BE2C (cell line): ENCODE results near the gene ACTL6B.

Source experiments
- DNase-seq: peaks from one replicate; pipeline ENCODE4 v3.0.0-alpha.2; 2020
- H3K27me3 ChIP-seq: fragments of 250-450 bp; sonication (Bioruptor Pico); 2 replicates; pipeline ENCODE4 v1.5.1; 2020; ENCODE audit warnings: mild to moderate bottlenecking
- H3K36me3 ChIP-seq: fragments of 250-450 bp; sonication (Bioruptor Pico); 2 replicates; pipeline ENCODE4 v1.5.1; 2020; ENCODE audit warnings: mild to moderate bottlenecking
- H3K4me1 ChIP-seq: fragments of 250-450 bp; sonication (Bioruptor Pico); 2 replicates; pipeline ENCODE4 v1.5.1; 2020
- H3K4me3 ChIP-seq: 2 replicates; pipeline ENCODE4 v1.5.1; 2011; ENCODE audit warnings: low read depth, low read length
- H3K9me3 ChIP-seq: fragments of 250-450 bp; sonication (Bioruptor Pico); 2 replicates; pipeline ENCODE4 v1.5.1; 2020
- CTCF ChIP-seq: IDR thresholded peaks from 2 replicates; pipeline ENCODE4 v1.5.1; 2012; ENCODE audit warnings: mild to moderate bottlenecking, low read depth, low read length

The ACTL6B gene

DNA sequence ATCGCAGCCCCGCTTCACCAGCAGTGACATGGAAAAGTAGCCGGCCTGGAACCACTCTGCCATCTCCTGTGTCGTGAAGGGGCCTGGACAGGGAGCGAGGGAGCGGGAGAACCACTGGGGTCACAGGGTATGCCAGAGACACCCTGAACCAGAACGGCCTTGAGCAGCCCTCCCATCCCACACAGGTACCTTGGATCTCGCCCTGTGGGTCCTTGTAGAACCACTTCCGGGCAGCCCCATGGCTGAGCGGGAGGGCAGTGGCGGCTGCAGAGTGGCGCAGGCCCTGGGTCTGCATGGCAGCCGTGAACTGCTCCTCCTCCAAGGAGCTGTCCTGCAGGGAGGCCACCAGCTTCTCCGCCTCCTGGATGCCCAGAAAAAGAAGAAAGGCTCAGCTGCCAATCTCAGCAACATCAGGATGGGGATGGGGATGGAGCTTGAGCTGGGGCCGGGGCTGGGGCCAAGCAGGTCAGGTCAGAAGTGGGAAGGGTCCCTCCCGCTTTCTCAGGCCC lies 28.3 kb upstream of the ACTL6B start:
- no peak for TF ChIP-seq CTCF
- H3K4me3 ChIP-seq = no peak overlapping the region
- peaks cover 15% of the 10 kb centered on the region for H3K4me1 ChIP-seq
- peaks cover 91% of the 10 kb centered on the region for H3K36me3 ChIP-seq
- DNase-seq = peak; percentile 14
- H3K9me3 ChIP-seq = no peaks in the 10 kb centered on the region
- no peaks in the 10 kb centered on the region for H3K27me3 ChIP-seq

- no peak overlapping the region for H3K4me3 ChIP-seq
- no peak for DNase-seq
- peaks cover 20% of the 10 kb centered on the region for H3K4me1 ChIP-seq
- no peak for TF ChIP-seq CTCF
- peaks cover 89% of the 10 kb centered on the region for H3K36me3 ChIP-seq
- H3K27me3 ChIP-seq = no peaks in the 10 kb centered on the region
- no peaks in the 10 kb centered on the region for H3K9me3 ChIP-seq
These were observed 27.6 kb upstream of the ACTL6B start for GRCh38 chr7:100683659-100684533.

GRCh38 chr7:100682991-100683658 lies 26.9 kb upstream of the ACTL6B start:
- H3K4me3 ChIP-seq = no peak overlapping the region
- peaks cover 88% of the 10 kb centered on the region for H3K36me3 ChIP-seq
- H3K4me1 ChIP-seq = peaks cover 27% of the 10 kb centered on the region
- peak; percentile 25 for DNase-seq
- no peak for TF ChIP-seq CTCF
- no peaks in the 10 kb centered on the region for H3K9me3 ChIP-seq
- H3K27me3 ChIP-seq = no peaks in the 10 kb centered on the region

DNA sequence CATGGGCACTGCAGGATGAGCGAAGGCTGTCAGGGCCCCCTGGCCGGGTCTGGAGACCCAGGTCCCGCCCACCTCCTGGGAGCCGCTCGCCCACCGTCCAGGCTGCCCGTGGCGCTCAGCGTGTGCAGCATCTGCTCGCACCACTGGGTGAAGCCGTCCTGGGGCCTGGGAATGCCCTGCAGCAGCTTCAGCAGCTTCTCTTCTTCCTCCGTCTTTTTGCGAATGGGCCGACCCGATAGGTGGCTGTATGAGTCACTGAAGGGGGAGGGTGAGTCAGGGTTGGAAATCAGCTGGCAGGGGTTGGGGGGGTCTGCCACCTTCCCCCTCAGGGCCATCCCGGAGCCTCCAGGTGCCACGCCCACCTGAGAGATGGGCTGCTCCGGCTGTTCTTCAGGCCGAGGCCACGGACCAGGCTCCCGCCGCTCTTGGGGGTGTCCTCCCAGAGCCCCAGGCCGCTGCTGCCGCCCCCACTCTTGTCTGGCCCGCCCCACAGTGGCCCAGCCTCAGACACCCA lies 26.0 kb upstream of the ACTL6B start:
- Histone ChIP-seq H3K4me1 (peaks cover 29% of the 10 kb centered on the region), H3K27me3 (no peaks in the 10 kb centered on the region), H3K36me3 (peaks cover 88% of the 10 kb centered on the region), H3K4me3 (no peak overlapping the region), H3K9me3 (no peaks in the 10 kb centered on the region)
- TF ChIP-seq CTCF = no peak
- no peak for DNase-seq

DNA sequence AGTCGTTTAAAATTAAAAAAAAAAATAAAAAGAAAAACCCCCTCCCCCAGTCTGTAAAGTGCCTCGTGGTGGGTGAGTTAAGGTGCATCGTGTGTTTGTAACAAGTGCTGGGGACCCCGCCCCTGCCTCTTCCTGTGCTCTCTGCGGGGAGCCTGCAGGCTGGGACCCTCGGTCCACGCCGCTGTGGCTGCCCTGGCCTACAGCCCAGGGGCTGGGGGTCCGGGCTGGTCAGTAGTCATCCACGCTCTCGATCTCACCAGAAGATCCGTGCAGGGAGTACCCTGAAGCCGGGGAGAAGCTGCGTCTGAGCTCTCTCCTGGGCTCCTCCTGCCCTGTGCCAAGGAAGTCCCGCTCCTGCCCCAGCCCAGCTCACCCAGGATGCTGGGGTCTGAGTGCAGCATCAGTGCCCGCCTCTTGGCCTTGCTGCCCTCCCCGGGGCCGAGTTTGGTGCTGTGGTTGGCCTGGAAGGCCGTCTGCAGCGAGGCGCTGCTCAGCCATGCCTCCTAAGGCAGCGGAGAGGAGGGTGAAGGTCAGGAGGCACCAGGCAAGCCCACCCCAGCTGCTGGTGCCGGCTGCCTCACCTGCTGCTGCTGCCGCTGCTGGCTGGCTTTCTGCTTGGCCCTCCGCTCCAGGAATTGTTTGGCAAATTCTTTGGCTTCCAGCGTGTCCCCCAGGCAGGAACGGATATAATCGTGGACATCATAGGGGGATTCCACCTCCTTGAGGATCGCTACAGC lies 25.4 kb upstream of the ACTL6B start:
- no peak for DNase-seq
- peaks cover 88% of the 10 kb centered on the region for H3K36me3 ChIP-seq
- no peak overlapping the region for H3K4me3 ChIP-seq
- TF ChIP-seq CTCF = no peak
- no peaks in the 10 kb centered on the region for H3K27me3 ChIP-seq
- peaks cover 24% of the 10 kb centered on the region for H3K4me1 ChIP-seq
- no peaks in the 10 kb centered on the region for H3K9me3 ChIP-seq
